ENCODE measurements around the gene ACVRL1.

Gene ACVRL1

GRCh38 chr12:51944608-51945233 lies 37.4 kb downstream of the ACVRL1 start:
- DNase-seq = no peak

GRCh38 chr12:51947246-51947996 lies 40.1 kb downstream of the ACVRL1 start:
- DNase-seq = no peak

DNA sequence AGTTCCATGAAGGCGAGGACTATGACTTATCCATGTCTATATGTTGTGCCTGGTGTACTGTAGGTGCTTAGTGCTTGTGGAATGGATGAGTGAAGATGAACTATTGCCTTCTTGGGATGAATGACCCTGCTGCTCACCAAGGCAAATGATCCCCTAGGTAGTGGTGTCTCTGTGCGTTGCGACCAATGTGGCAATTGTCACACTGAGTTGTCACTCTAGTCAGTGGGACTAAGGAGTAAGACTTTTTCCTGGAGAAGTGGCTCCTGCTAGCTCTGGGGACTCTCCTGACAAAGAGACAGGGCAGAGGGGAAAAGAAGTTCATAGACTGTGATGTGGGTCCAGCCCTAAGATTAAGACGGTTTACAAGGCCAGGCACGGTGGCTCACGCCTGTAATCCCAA lies 40.8 kb downstream of the ACVRL1 start:
- DNase-seq = no peak

- DNase-seq = no peak
Measured at GRCh38 chr12:51949342-51950030, 42.2 kb downstream of the ACVRL1 start.

DNA sequence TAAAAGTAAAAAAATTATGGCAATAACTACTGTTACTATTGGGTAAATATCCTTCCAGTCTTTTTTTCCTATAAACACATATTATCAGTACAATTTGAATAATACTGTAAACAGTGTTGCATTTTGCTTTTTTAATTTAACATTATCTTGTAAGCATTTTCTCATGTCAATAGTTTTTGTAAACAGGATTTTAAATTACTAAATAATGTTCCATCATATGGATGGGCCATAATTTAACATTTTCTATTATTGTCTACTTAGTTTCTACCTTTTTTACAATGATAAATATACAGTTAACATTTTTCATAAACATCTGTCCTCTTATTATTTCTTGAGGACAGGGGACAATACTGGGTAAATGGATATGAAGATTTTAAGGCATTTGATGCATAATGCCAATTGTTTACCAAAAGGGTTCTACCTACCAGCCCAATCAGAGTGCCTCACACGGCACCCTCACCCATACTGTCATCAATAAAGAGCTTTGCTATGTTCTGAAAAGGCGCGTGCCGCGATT lies 43.4 kb downstream of the ACVRL1 start:
- DNase-seq = no peak

DNA sequence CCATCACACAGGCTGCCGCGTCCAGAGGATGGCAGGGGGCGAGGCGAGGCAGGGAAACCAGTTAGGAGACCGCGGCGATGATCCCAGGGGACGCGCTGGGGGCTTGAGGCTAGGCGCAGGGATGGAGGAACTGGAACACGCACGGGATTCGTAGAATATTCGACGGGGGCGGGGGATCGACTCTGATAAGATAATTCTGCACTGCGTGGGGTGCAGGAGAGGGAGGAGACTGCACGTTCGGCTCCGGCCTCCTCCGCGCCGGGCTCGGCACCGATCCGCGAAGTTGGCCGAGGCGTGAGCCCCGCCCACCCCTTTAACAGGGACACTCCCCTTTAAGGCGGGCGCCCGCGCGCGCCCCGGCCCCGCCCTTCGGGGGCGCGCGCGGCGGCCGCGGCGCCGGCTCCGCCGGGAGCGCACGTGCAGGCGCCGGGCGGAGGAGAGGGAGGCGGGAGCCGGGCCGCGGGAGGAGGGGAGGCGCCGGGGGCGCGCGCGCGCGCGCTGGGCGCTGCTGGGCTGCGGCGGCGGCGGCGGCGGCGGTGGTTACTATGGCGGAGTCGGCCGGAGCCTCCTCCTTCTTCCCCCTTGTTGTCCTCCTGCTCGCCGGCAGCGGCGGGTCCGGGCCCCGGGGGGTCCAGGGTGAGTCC lies 44.0 kb downstream of the ACVRL1 start, which contains the start of gene ACVR1B:
TSS of gene ACVR1B (plus strand) at position 501 of the 644 bp plus-strand sequence. CDS start at position 546, 45 bp downstream.
- DNase-seq = peak; percentile 91

DNA sequence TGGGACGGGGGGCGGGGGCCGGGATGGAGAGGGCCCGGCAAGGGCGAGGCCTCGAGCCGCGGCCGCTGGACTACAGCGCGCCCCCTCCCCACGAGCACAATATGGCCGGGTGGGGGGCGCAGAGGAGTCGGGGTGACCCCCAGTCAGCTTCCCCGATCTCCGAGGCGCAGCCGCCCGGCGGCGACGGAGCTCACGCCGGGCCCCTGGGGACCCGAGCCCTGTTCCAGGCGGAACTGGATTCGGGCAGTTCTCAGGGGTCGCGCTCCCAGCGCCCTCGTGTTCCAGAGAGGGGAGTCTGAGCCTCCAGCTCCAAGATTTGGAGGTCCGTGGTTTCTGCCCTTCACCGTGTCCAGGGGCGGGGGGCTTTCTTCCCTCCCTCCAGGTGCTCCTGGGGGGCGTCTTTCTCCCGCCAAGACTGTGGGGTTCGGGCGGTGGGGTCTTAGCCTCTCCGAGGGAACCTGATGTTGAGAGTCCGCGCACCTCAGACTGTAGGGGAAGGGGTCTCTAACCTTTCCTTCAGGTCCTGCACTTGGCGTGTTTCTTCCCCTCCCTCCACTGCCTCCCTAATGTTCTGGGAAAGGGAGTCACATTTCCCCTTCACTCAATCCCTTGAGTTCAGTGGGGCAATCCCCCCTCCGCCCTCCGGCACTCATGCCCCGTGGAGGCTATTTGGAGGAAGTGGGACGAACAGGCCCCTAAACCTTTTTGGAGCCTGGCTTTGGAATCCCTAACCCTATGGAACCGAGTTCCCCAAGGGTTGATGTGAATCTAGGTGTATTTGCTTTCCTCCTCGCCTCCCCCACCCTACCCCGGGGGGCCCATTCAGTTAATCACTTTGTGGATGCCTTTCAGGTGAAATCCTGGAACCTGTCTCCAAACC lies 44.8 kb downstream of the ACVRL1 start:
- DNase-seq = no peak

- DNase-seq = no peak
Measured at GRCh38 chr12:51953089-51953488, 45.8 kb downstream of the ACVRL1 start.

DNA sequence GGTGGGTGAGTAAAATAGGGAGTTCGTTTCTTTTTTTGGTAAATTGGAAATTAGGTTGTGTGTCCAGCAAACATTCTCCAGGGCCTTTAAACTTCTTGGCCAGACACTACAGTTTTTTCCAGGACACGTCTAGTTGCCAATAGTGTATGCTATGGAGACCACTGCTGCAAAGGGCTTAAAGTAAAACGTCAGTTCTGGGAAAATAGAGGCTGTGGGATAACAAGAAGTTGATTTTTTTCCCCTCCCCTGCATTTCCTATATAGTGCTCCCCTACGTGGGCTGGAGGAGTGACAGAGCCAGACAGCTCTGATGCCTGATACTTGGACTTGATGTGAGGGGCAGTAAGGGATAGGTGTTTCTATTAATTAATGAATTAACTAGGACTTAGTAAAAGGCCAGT lies 46.6 kb downstream of the ACVRL1 start:
- no peak for DNase-seq

DNA sequence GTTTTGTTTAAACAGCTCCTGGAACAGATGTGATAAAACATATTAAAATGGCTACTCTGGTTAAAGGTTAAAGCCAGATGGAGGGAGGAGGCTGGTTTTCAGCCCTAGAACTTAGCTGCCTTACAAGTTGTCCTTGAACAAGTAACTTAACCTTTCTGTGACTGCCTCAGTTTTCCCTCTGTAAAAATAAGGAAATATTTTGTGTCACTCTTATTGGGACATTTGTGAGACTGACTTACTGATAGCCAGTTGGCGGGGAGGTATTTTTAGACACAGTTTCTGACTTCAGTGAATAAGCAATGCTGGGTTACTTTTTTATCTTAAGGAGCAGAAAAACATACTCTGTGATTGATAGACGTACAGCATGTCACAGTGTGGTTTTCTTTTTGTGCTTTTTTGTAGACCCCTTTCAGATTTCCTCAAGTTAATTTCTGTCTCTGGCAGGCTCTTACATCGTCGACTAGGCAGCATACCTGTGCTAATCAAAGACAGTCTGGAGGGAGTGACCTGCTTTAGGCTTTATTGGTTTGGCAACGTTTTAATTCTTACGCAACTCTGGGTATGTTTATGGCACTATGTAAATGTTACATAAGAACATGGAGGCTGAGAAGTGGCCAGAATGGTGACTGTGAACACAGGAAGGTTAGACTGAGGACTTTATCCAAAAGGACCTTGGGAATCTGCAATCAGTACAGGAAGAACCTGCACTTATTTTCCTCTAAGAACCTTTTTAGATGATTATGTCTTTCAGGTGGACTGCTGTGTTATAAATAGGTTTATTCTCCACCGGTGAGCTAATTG lies 47.5 kb downstream of the ACVRL1 start:
- DNase-seq = no peak

GRCh38 chr12:51955702-51956101 lies 48.4 kb downstream of the ACVRL1 start:
- no peak for DNase-seq

DNA sequence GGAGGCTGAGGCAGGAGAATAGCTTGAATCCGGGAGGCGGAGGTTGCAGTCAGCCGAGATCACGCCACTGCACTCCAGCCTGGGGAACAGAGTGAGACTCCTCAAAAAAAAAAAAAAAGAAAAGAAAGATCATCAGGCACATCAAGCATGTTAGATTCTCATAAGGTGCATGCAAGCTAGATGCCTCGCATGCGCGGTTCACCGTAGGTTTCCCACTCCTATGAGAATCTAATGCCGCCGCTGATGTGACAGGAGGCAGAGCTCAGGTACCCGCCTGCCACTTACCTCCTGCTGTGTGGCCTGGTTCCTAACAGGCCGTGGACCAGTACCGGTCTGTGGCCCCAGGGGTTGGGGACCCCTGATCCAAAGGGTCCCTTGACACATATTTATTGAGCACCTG lies 51.2 kb downstream of the ACVRL1 start:
- no peak for DNase-seq

- no peak for DNase-seq
Measured at GRCh38 chr12:51959211-51959610, 51.9 kb downstream of the ACVRL1 start.

DNA sequence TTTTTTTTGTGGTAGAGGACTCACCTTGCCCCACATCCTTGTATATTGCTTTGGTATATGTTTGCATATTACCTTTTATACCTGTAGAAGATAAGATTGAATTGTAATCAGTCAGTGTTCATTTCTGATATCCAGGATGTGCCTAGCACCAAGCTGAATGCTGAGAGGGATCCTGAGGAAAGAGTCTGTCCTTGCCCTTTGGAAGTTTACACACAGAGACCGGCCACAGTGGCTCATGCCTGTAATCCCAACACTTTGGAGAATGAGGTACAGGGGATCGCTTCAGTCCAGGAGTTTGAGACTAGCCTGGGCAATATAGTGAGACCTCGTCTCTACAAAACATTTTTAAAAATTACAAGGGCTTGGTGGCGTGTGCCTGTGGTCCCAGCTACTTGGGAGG lies 52.6 kb downstream of the ACVRL1 start:
- no peak for DNase-seq

DNA sequence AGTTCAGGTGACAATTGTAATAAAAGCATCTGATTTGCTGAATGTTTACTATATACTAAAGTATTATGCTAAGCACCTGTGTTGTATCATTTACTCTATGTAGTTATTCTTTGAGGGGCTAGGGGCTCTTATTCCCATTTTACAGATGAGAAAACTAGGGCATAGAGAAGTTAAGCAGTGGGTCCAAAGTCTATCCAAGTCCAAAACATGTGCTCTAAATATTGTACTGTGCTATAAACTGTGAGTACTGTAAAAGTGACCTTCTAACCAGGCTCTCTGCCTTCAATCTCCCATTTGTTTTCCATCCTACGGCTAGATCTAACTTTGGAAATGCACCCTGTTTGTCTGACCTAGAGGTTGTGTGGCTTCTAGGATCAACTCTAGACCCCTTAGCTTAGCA lies 53.2 kb downstream of the ACVRL1 start:
- no peak for DNase-seq

DNA sequence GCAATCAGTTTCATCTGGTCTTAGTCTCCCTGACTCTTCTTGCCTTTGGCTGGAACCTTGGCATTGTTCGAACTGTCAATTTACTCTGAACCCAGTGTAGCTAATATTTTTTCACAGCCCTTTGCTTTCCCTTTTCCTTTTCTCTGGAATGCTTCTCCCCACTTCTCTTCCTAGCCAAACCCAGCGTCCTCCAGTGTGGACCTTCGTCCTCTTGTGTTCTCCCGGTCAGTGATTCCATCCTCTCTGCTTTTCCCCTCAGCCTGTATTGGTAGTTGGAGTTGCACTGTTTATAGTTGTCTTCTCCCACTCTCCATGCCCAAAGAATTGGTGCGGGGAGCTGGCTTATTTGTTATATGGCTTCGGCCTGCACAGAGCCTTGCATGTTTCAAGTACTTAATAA lies 53.6 kb downstream of the ACVRL1 start:
- no peak for DNase-seq

- DNase-seq = no peak
Measured at GRCh38 chr12:51961834-51962233, 54.5 kb downstream of the ACVRL1 start.

- DNase-seq = no peak
Measured at GRCh38 chr12:51962737-51963136, 55.4 kb downstream of the ACVRL1 start.

DNA sequence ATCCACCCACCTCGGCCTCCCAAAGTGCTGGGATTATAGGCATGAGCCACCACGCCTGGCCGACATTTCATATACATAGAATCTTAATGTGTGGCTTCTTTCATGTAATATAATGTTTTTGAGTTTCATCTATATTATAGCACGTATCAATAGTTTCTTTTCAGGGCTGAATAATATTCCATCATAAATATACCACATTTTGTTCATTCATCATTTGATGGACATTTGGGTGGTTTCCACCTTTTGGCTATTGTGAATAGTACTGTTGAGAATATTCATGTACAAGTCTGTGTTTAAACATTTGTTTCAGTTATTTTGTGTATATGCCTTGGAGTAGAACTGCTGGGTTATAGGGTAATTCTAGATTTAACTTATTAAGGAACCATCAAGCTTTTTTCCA lies 56.2 kb downstream of the ACVRL1 start:
- DNase-seq = no peak

DNA sequence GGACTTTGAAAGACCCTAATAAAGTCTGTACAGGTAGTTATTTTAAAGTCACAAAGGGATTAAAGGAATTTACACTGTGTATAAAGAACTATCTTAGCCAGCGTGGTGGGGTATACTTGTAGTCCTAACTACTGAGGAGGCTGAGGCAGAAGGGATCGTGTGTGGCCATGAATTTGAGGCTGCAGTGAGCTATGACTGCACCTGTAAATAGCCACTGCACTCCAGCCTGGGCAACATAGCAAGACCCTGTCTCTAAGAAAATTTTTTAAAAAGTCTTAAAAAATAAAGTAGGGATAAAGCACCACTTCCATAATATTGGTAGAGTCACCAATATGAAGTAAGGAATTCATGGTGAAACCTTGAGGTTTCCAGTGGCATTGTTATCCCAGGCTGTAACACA lies 62.3 kb downstream of the ACVRL1 start:
- DNase-seq = no peak

DNA sequence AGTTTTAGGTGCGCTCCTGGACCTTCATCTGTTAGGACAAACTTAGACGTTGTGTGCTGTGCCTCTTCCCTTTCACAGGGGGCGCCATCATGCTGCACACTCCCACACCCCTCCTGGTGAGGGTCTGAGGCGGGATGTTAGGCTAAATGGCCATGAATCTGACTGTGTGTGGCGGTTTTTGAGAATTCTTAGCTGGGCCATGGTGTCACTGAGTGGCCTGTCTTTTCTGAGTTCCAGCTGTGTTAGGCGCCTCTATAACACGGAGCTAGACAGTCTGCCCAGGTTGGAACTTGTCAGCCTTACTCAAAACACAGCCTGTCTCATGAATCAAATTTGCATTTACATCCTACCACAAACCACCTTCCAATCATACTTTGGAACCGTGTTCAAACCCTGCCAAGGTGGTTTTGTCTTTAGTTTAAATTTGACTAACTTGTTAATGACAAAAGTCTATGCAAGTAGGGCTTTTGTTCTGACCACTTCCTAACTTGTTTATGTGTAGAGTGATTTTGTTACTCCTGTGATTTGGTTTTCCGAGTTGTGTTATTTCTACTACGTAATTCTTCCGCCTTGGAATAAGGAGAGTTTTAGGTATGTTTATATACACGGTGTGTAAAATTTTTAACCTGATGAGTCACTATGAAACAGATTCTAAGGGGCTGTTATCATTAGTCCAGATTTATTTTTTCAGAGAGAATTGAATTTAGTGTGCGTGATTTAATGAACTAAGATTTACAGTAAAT lies 63.8 kb downstream of the ACVRL1 start:
- DNase-seq = peak; percentile 24
